ENCODE measurements around the gene TSPAN13. TPM values are rescaled to one million over a fixed set of nuclear protein-coding genes. Genes with fewer than 3 reads are reported as not detected.

Gene TSPAN13
- total and polyA plus RNA-seq, 10 of the 15 experiments (the other 5 are each of a cell fraction or from before 2014, with no cell fraction given), result 0.26 to 0.37 TPM; not detected in 8

DNA sequence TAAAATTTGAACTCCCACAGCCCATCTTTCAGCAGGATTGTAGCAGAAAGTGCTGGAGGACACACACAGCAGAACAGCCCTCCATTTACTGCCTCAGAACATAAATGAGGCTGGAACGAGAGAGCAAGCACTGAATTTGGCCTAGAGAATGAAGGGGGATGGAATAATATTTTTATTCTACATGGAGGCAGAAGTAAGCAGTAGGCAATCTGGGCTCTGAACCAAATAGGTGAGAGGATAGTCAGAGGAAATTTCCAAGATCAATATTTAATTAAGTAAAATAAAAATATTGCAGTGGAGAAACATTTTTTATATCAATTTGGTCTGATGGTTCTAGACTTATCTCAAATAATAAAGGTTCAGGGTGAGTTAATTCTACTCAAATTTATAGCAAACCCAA is 29.2 kb upstream of the TSPAN13 start:
- Histone ChIP-seq H3K9ac (ENCODE audit: control insufficient read depth, insufficient read depth, low read length) (no peak overlapping the region), H3K9me3 (replicated peaks; ENCODE audit: control insufficient read depth, insufficient read depth, low read length) (no peaks in the 10 kb centered on the region), H2AFZ (ENCODE audit: control insufficient read depth, low read depth, low read length) (no peak overlapping the region), H3K27me3 (replicated peaks in 1 of 2; ENCODE audit: control insufficient read depth in 2 of 2, insufficient read depth in 2 of 2, low read length in 1 of 2) (no peaks in the 10 kb centered on the region), H4K20me1 (ENCODE audit: control insufficient read depth, insufficient read depth) (no peaks in the 10 kb centered on the region), H3K79me2 (ENCODE audit: control insufficient read depth, insufficient read depth, low read length) (no peaks in the 10 kb centered on the region), H3K4me1 (ENCODE audit: control insufficient read depth, insufficient read depth, low read length) (no peaks in the 10 kb centered on the region), H3K27ac (ENCODE audit: control insufficient read depth, insufficient read depth) (no peak overlapping the region), H3K36me3 (ENCODE audit: control insufficient read depth in 2 of 2, insufficient read depth in 2 of 2, low read length in 1 of 2) (no peaks in the 10 kb centered on the region), H3K4me3 (no peak overlapping the region), H3K4me2 (ENCODE audit: control insufficient read depth, insufficient read depth) (no peak overlapping the region)
- DNase-seq (ENCODE audit: low read depth, low spot score), result no peak
- 71% methylated on average over 1 of the region's 1 CpG for WGBS (ENCODE audit: insufficient coverage, insufficient replicate concordance, low lambda C conversion rate, missing lambda C conversion rate)
- ATAC-seq, result no peak
- POLR2A ChIA-PET, result no interaction called here
- CTCF ChIA-PET, result no interaction called here
- no peak for FAIRE-seq
- SMC1A ChIA-PET (ENCODE audit: uncharacterized antibody, unreplicated experiment), result no interaction called here
- RAD21 ChIA-PET (ENCODE audit: unreplicated experiment), result no interaction called here
- in situ Hi-C loops (cut with MboI), result no loop called here
- TF ChIP-seq, protein P1, sequence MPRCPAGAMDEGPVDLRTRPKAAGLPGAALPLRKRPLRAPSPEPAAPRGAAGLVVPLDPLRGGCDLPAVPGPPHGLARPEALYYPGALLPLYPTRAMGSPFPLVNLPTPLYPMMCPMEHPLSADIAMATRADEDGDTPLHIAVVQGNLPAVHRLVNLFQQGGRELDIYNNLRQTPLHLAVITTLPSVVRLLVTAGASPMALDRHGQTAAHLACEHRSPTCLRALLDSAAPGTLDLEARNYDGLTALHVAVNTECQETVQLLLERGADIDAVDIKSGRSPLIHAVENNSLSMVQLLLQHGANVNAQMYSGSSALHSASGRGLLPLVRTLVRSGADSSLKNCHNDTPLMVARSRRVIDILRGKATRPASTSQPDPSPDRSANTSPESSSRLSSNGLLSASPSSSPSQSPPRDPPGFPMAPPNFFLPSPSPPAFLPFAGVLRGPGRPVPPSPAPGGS (IDR thresholded peaks at IDR 0.05; ENCODE audit: borderline replicate concordance, insufficient read depth, low read depth, low read length, poor library complexity, severe bottlenecking), result no peak
- no peak for TF ChIP-seq POLR2A (IDR thresholded peaks at IDR 0.05; ENCODE audit: low read depth, low read length)
- no peak for TF ChIP-seq SMARCA5 (IDR thresholded peaks at IDR 0.05)
- no peak for TF ChIP-seq KAT2A (conservative IDR thresholded peaks at IDR 0.05; ENCODE audit: control insufficient read depth, low read depth, low read length)
- TF ChIP-seq ZNF274 (IDR thresholded peaks at IDR 0.05; ENCODE audit: insufficient read depth, insufficient read length), result no peak
- BruUV-seq (replicated peaks), result no TSS peak
- intact Hi-C loops (cut with micrococcal nuclease; ENCODE audit: unreplicated experiment), result no loop called here

DNA sequence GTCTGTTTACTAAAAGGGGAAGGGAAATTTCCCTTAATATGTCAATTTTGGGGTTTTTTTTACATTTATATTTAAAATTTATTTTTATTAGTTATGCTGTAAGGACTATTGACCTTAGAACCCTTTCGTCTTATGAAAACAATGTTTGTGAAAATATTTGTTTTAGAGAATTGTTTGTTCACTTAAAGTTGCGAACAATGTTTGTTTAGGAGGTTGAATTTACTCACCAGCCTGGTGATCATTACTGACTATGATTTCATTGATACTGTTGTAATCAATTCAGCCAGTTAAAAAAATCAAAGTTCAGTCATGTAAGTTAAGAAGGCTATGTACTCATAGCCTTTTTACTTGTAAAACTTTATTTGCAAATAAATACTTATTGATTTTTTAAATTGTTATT is 27.4 kb upstream of the TSPAN13 start:
- in situ Hi-C loops (cut with MboI), result no loop called here

More for the DNA sequence above, 27.4 kb upstream of the TSPAN13 start:
- no TSS peak for BruUV-seq (replicated peaks)
- no peak overlapping the region for H3K27ac ChIP-seq (ENCODE audit: control insufficient read depth, insufficient read depth)
- DNase-seq (ENCODE audit: low read depth, low spot score) (no peak), FAIRE-seq (no peak), ATAC-seq (no peak)
- no peak overlapping the region for H3K4me2 ChIP-seq (ENCODE audit: control insufficient read depth, insufficient read depth)
- SMC1A ChIA-PET (ENCODE audit: uncharacterized antibody, unreplicated experiment), result no interaction called here
- no peaks in the 10 kb centered on the region for H3K79me2 ChIP-seq (ENCODE audit: control insufficient read depth, insufficient read depth, low read length)
- intact Hi-C loops (cut with micrococcal nuclease; ENCODE audit: unreplicated experiment), result no loop called here
- H3K4me1 ChIP-seq (ENCODE audit: control insufficient read depth, insufficient read depth, low read length), result no peaks in the 10 kb centered on the region
- H3K27me3 ChIP-seq (replicated peaks in 1 of 2; ENCODE audit: control insufficient read depth in 2 of 2, insufficient read depth in 2 of 2, low read length in 1 of 2), result no peaks in the 10 kb centered on the region
- no peak for TF ChIP-seq FOXM1 (IDR thresholded peaks at IDR 0.05; ENCODE audit: low read depth, low read length)
- CTCF ChIA-PET, result no interaction called here
- 19% methylated on average over 2 of the region's 2 CpGs for WGBS (ENCODE audit: insufficient coverage, insufficient replicate concordance, low lambda C conversion rate, missing lambda C conversion rate)
- RAD21 ChIA-PET (ENCODE audit: unreplicated experiment), result no interaction called here
- no peak overlapping the region for H3K4me3 ChIP-seq
- H3K9ac ChIP-seq (ENCODE audit: control insufficient read depth, insufficient read depth, low read length), result no peak overlapping the region
- H3K9me3 ChIP-seq (replicated peaks; ENCODE audit: control insufficient read depth, insufficient read depth, low read length), result no peaks in the 10 kb centered on the region
- POLR2A ChIA-PET, result no interaction called here
- no peak overlapping the region for H2AFZ ChIP-seq (ENCODE audit: control insufficient read depth, low read depth, low read length)
- no peaks in the 10 kb centered on the region for H4K20me1 ChIP-seq (ENCODE audit: control insufficient read depth, insufficient read depth)
- no peaks in the 10 kb centered on the region for H3K36me3 ChIP-seq (ENCODE audit: control insufficient read depth in 2 of 2, insufficient read depth in 2 of 2, low read length in 1 of 2)

Data from GM12878 (cell line).